NOMO-1 treated with DMSO at 0.1 percent for 48 hours (cell line): Measurements from ENCODE around the gene POLR1B.
"Not testable (repeated sequence)": the region's sequence is repeated elsewhere in the genome, so short reads cannot be mapped to it uniquely, and the experiment has no call there.

Source experiments
- DNase-seq: peaks from one replicate; lab custom pipeline; 2025; ENCODE audit not compliant: unreplicated experiment; lab: John Stamatoyannopoulos, UW

POLR1B gene

GRCh38 chr2:112541315-112542122 is 746 bp upstream of the POLR1B start:
- peak; percentile 77 for DNase-seq

- no peak for DNase-seq
Observed at GRCh38 chr2:112542984-112543661, 858 bp downstream of the POLR1B start.

- no peak for DNase-seq
Observed at GRCh38 chr2:112547333-112547732, 5.1 kb downstream of the POLR1B start.

GRCh38 chr2:112548980-112549379 is 6.7 kb downstream of the POLR1B start:
- no peak for DNase-seq

- DNase-seq: no peak
Observed at GRCh38 chr2:112566104-112566503, 23.8 kb downstream of the POLR1B start.

- DNase-seq: not testable (repeated sequence)
Observed at GRCh38 chr2:112566508-112566907, 24.2 kb downstream of the POLR1B start.

- DNase-seq: peak; percentile 72
Observed at GRCh38 chr2:112572005-112572404, 29.7 kb downstream of the POLR1B start.

GRCh38 chr2:112577756-112578155 is 35.5 kb downstream of the POLR1B start:
- no peak for DNase-seq

- DNase-seq: peak; percentile 24
Observed at GRCh38 chr2:112579241-112579640, 37.0 kb downstream of the POLR1B start.

GRCh38 chr2:112580084-112580483 is 37.8 kb downstream of the POLR1B start:
- no peak for DNase-seq

GRCh38 chr2:112582314-112582746 is 40.1 kb downstream of the POLR1B start:
- peak; percentile 70 for DNase-seq

- DNase-seq: peak; percentile 71
Observed at GRCh38 chr2:112583497-112584133, 41.4 kb downstream of the POLR1B start.

- DNase-seq: peak; percentile 99
Observed at GRCh38 chr2:112584134-112584890, 42.0 kb downstream of the POLR1B start, which contains the start of gene CHCHD5. TSS of gene CHCHD5 (plus strand) at chr2:112584609. CDS start at chr2:112584648, 39 bp downstream.

- no peak for DNase-seq
Observed at GRCh38 chr2:112584891-112585250, 42.6 kb downstream of the POLR1B start.

- DNase-seq: no peak
Observed at GRCh38 chr2:112585400-112585799, 43.1 kb downstream of the POLR1B start.

- DNase-seq: no peak
Observed at GRCh38 chr2:112585873-112586464, 43.7 kb downstream of the POLR1B start.

- no peak for DNase-seq
Observed at GRCh38 chr2:112588611-112589045, 46.4 kb downstream of the POLR1B start.

- no peak for DNase-seq
Observed at GRCh38 chr2:112591413-112591812, 49.1 kb downstream of the POLR1B start.

- no peak for DNase-seq
Observed at GRCh38 chr2:112593736-112594135, 51.5 kb downstream of the POLR1B start.

GRCh38 chr2:112597537-112598322 is 55.5 kb downstream of the POLR1B start:
- no peak for DNase-seq
